Measurements from ENCODE around the gene FABP3.

- TF ChIP-seq CTCF (conservative IDR thresholded peaks at IDR 0.05; ENCODE audit: low read depth, low read length): peak; percentile 74
- no peak for TF ChIP-seq EZH2 (IDR thresholded peaks at IDR 0.05; ENCODE audit: low read length, unreplicated experiment)
- no peak for TF ChIP-seq EZH2phosphoT487 (IDR thresholded peaks at IDR 0.05; ENCODE audit: borderline replicate concordance, low read length)
Measured at GRCh38 chr1:31421371-31422040, 48.6 kb upstream of the FABP3 start.

Measured in PC-3 (cell line).